Endothelial cell of umbilical vein (primary cell): ENCODE measurements around the gene C1orf198. TPM values are rescaled to one million over a fixed set of nuclear protein-coding genes. Genes with fewer than 3 reads are reported as not detected.

Source experiments
- BruUV-seq: library from RNA; stranded (reverse); fragments of 400-500 nt; replicated peaks from 2 replicates; lab custom pipeline; 2021; lab: Mats Ljungman, UMichigan
- CTCF ChIA-PET: fragments of 300-600, 350-600 bp; sonication (Branson Sonifier 250); formaldehyde crosslinking; loops from one replicate; lab custom pipeline; 2021; ENCODE audit warnings: antibody characterized with exemption, inconsistent platforms; lab: Charles Lee
- POLR2A ChIA-PET: fragments of 300-600, 350-600 bp; sonication (Branson Sonifier 250); formaldehyde crosslinking; loops from one replicate; lab custom pipeline; 2021; ENCODE audit warnings: antibody characterized with exemption, inconsistent platforms; lab: Charles Lee
- DNase-seq: peaks from one replicate; pipeline ENCODE4 v3.0.0-alpha.2; 2011; ENCODE audit warnings: low read depth, low spot score
- FAIRE-seq: peaks from 2 replicates; lab custom pipeline; 2011; peaks lifted over from hg19 to GRCh38; lab: Jason Lieb, UNC
- H2AFZ ChIP-seq: 2 replicates; pipeline ENCODE4 v1.6.0; 2012; ENCODE audit warnings: low read depth, low read length, control low read depth, inconsistent platforms
- H3K27ac ChIP-seq: 2 replicates; pipeline ENCODE4 v1.5.1; 2011; ENCODE audit warnings: low read depth, mild to moderate bottlenecking, control low read depth, low read length, moderate library complexity; ENCODE audit not compliant: insufficient read depth
- H3K27me3 ChIP-seq, 2 experiments: 2 replicates each; pipeline versions ENCODE4 v1.6.0 to v1.6.1; 2011; ENCODE audit warnings: low read length in 2 of 2, mixed read lengths in 1 of 2; ENCODE audit not compliant: control insufficient read depth in 2 of 2, insufficient read depth in 2 of 2
- H3K36me3 ChIP-seq, 2 experiments: 2 replicates in 1 of 2; 3 replicates in 1 of 2; pipeline ENCODE4 v1.5.1; 2011; ENCODE audit warnings: low read length in 2 of 2, mild to moderate bottlenecking in 1 of 2, moderate library complexity in 1 of 2; ENCODE audit not compliant: control insufficient read depth in 2 of 2, insufficient read depth in 2 of 2; ENCODE audit errors: extremely low read depth in 1 of 2
- H3K4me1 ChIP-seq: 3 replicates; pipeline ENCODE4 v1.5.1; 2011; ENCODE audit warnings: mild to moderate bottlenecking, low read length; ENCODE audit not compliant: control insufficient read depth, insufficient read depth; ENCODE audit errors: extremely low read depth
- H3K4me2 ChIP-seq: 2 replicates; pipeline ENCODE4 v1.6.1; 2011; ENCODE audit warnings: low read length, control low read depth, mixed read lengths; ENCODE audit not compliant: insufficient read depth
- H3K4me3 ChIP-seq, 3 experiments: fragments of 200-600 bp in 1 of 3; sonication (generic), shearing (Covaris generic) in 1 of 3; replicated peaks in 1 of 3; 2 replicates each; pipeline ENCODE4 v1.5.1; 2011 to 2016; ENCODE audit warnings: control low read depth in 3 of 3, low read length in 3 of 3, mild to moderate bottlenecking in 2 of 3, inconsistent platforms in 1 of 3, low read depth in 1 of 3, moderate library complexity in 1 of 3; ENCODE audit not compliant: insufficient read depth in 1 of 3
- H3K79me2 ChIP-seq: 2 replicates; pipeline ENCODE4 v1.6.0; 2012; ENCODE audit warnings: low read length, inconsistent platforms; ENCODE audit not compliant: control insufficient read depth, insufficient read depth
- H3K9ac ChIP-seq: replicated peaks from 2 replicates; pipeline ENCODE3; 2011; ENCODE audit warnings: low read length, control low read depth; ENCODE audit not compliant: insufficient read depth; ENCODE audit errors: extremely low read depth
- H3K9me1 ChIP-seq: replicated peaks from 3 replicates; pipeline ENCODE4 v1.6.0; 2011; ENCODE audit warnings: mild to moderate bottlenecking, low read length; ENCODE audit not compliant: control insufficient read depth, insufficient read depth; ENCODE audit errors: extremely low read depth
- H3K9me3 ChIP-seq: replicated peaks from 2 replicates; pipeline ENCODE4 v1.5.1; 2012; ENCODE audit warnings: low read length, inconsistent platforms; ENCODE audit not compliant: control insufficient read depth, insufficient read depth
- H4K20me1 ChIP-seq: replicated peaks from 2 replicates; pipeline ENCODE3; 2011; ENCODE audit warnings: mild to moderate bottlenecking, low read length; ENCODE audit not compliant: control insufficient read depth, insufficient read depth; ENCODE audit errors: extremely low read depth
- CTCF ChIP-seq, 2 donors: IDR thresholded peaks; 1 replicate in 1 of 2; 2 replicates in 1 of 2; pipeline ENCODE4 v1.5.1; 2011; ENCODE audit warnings: low read length in 2 of 2, mild to moderate bottlenecking in 2 of 2, moderate library complexity in 2 of 2, control low read depth in 1 of 2, inconsistent platforms in 1 of 2, low read depth in 1 of 2; ENCODE audit not compliant: insufficient read depth in 1 of 2; ENCODE audit errors: extremely low read depth in 1 of 2
- EZH2 ChIP-seq: IDR thresholded peaks from 2 replicates; pipeline ENCODE4 v1.6.1; 2012; ENCODE audit warnings: borderline replicate concordance, low read depth, mild to moderate bottlenecking, moderate library complexity, low read length, inconsistent platforms; ENCODE audit not compliant: severe bottlenecking
- FOS ChIP-seq: IDR thresholded peaks from 2 replicates; pipeline ENCODE4 v1.6.1; 2011; ENCODE audit warnings: mild to moderate bottlenecking, low read length, moderate library complexity, borderline replicate concordance; ENCODE audit not compliant: insufficient read depth
- GATA2 ChIP-seq: IDR thresholded peaks from 2 replicates; pipeline ENCODE4 v1.7.0; 2011; ENCODE audit warnings: low read depth, mild to moderate bottlenecking, moderate library complexity, mixed read lengths, low read length; ENCODE audit not compliant: insufficient read length, insufficient read depth
- JUN ChIP-seq: IDR thresholded peaks from 2 replicates; pipeline ENCODE4 v1.6.1; 2011; ENCODE audit warnings: borderline replicate concordance, low read depth; ENCODE audit not compliant: insufficient read length, insufficient read depth
- MAX ChIP-seq: IDR thresholded peaks from 2 replicates; pipeline ENCODE4 v1.6.1; 2011; ENCODE audit not compliant: insufficient read depth, insufficient read length
- MYC ChIP-seq: IDR thresholded peaks from one replicate; pipeline ENCODE4 v1.6.1; 2011; ENCODE audit warnings: mild to moderate bottlenecking, low read depth, low read length
- POLR2A ChIP-seq: IDR thresholded peaks from 2 replicates; pipeline ENCODE4 v1.6.1; 2012; ENCODE audit warnings: low read depth, mild to moderate bottlenecking, control low read depth, low read length
- POLR2AphosphoS5 ChIP-seq: IDR thresholded peaks from 2 replicates; pipeline ENCODE4 v1.6.1; 2012; ENCODE audit warnings: low read depth, mild to moderate bottlenecking, control low read depth, low read length, moderate library complexity; ENCODE audit not compliant: insufficient read depth
- dilution Hi-C: fragments of 300-500 bp; cut with MboI; formaldehyde crosslinking; loops from one replicate; pipeline ENCODE4 v1.15.0; 2019; ENCODE audit warnings: low sequenced_read_pairs; ENCODE audit not compliant: extremely low pct_ligation_motif_present
- intact Hi-C: fragments of 100-400 bp; cut with micrococcal nuclease; formaldehyde crosslinking; loops from one replicate; pipeline ENCODE4 v1.10.0; 2022
- polyA plus RNA-seq, 4 experiments: library from polyadenylated mRNA; depleted of rRNA in 3 of 4; stranded (reverse) in 3 of 4; unstranded in 1 of 4; fragments of >200 nt; gene quantifications; 2 replicates each; pipeline versions ENCODE4 v1.2.1 to v1.2.3, GENCODE V29; 2011 to 2012; ENCODE audit warnings: missing spikeins in 1 of 4
- total RNA-seq: library from RNA; stranded (reverse); gene quantifications from 2 replicates; pipeline ENCODE4 v1.2.3, GENCODE V29; 2021

The C1orf198 gene
- total and polyA plus RNA-seq, 2 donors (not counting 3 experiments of a cell fraction or from before 2014, with no cell fraction given) = 21.2 to 29.2 TPM

GRCh38 chr1:230821346-230821745 is 47.0 kb downstream of the C1orf198 start:
- BruUV-seq = no TSS peak
- no peaks in the 10 kb centered on the region for H4K20me1 ChIP-seq
- no peaks in the 10 kb centered on the region for H3K36me3 ChIP-seq
- no peak for DNase-seq
- FAIRE-seq = no peak
- no peaks in the 10 kb centered on the region for H3K79me2 ChIP-seq
- no peaks in the 10 kb centered on the region for H3K27me3 ChIP-seq
- TF ChIP-seq MAX (no peak), GATA2 (no peak), MYC (no peak), JUN (no peak), EZH2 (no peak), POLR2A (no peak), CTCF (IDR thresholded peaks at IDR 0.05; ENCODE audit: extremely low read depth in 1 of 2, insufficient read depth in 1 of 2, low read depth in 1 of 2, low read length in 2 of 2) (no peak), FOS (no peak), POLR2AphosphoS5 (no peak)
- no peak overlapping the region for H2AFZ ChIP-seq
- H3K27ac ChIP-seq = no peak overlapping the region
- CTCF ChIA-PET = no interaction called here
- H3K9me1 ChIP-seq = no peaks in the 10 kb centered on the region
- intact Hi-C loops = no loop called here
- no peak overlapping the region for H3K4me2 ChIP-seq
- no peak overlapping the region for H3K9ac ChIP-seq
- peaks cover 4% of the 10 kb centered on the region for H3K4me1 ChIP-seq
- dilution Hi-C loops = no loop called here
- POLR2A ChIA-PET = no interaction called here
- no peak overlapping the region for H3K4me3 ChIP-seq
- no peaks in the 10 kb centered on the region for H3K9me3 ChIP-seq
